Epithelial cell of proximal tubule (primary cell): ENCODE results near the gene CORO2B. TPM values are rescaled to one million over a fixed set of nuclear protein-coding genes. Genes with fewer than 3 reads are reported as not detected.

Source experiments
- DNase-seq: peaks from one replicate; pipeline ENCODE4 v3.0.0-alpha.2; 2011; ENCODE audit warnings: low read depth
- H3K4me3 ChIP-seq: 2 replicates; pipeline ENCODE4 v1.5.1; 2011; ENCODE audit warnings: low read depth, mild to moderate bottlenecking, low read length
- CTCF ChIP-seq: conservative IDR thresholded peaks from 2 replicates; pipeline ENCODE4 v1.5.1; 2012; ENCODE audit warnings: low read depth, mild to moderate bottlenecking, low read length
- total RNA-seq: library from RNA; depleted of rRNA; stranded (reverse); fragments of >200 nt; gene quantifications from 2 replicates; pipeline ENCODE4 v1.2.3, GENCODE V29; 2015

Gene CORO2B
- total RNA-seq, 1 donor from 2014 or later: 18.3 TPM

GRCh38 chr15:68701886-68702285, 123.1 kb downstream of the CORO2B start:
- DNase-seq: no peak
- TF ChIP-seq CTCF: no peak
- H3K4me3 ChIP-seq: no peak overlapping the region

- no peak overlapping the region for H3K4me3 ChIP-seq
- DNase-seq: no peak
- TF ChIP-seq CTCF: no peak
Observed at GRCh38 chr15:68704496-68705021, 125.8 kb downstream of the CORO2B start.

- no peak for TF ChIP-seq CTCF
- H3K4me3 ChIP-seq: no peak overlapping the region
- no peak for DNase-seq
Observed at GRCh38 chr15:68706256-68706655, 127.5 kb downstream of the CORO2B start.

GRCh38 chr15:68706931-68707330, 128.1 kb downstream of the CORO2B start:
- no peak for TF ChIP-seq CTCF
- DNase-seq: no peak
- no peak overlapping the region for H3K4me3 ChIP-seq

GRCh38 chr15:68707386-68707785, 128.6 kb downstream of the CORO2B start:
- no peak for DNase-seq
- no peak overlapping the region for H3K4me3 ChIP-seq
- TF ChIP-seq CTCF: no peak

GRCh38 chr15:68709876-68710275, 131.1 kb downstream of the CORO2B start:
- no peak for DNase-seq
- TF ChIP-seq CTCF: no peak
- no peak overlapping the region for H3K4me3 ChIP-seq

- no peak for TF ChIP-seq CTCF
- no peak for DNase-seq
- no peak overlapping the region for H3K4me3 ChIP-seq
Observed at GRCh38 chr15:68710536-68710935, 131.7 kb downstream of the CORO2B start.
